Heart right ventricle (tissue), 16 donors: ENCODE data around the gene ALDH1L1. TPM values are rescaled to one million over a fixed set of nuclear protein-coding genes. Genes with fewer than 3 reads are reported as not detected.
A peak's percentile ranks its signal among the peaks of the same experiment; 100 is the strongest.

Source experiments
- ATAC-seq, 8 donors: fragments of 200-7000 bp; cut with Tn5 transposase; one replicate each; pipeline ENCODE4 v1.9.1; 2020; ENCODE audit warnings: mild to moderate bottlenecking in 8 of 8, moderate library complexity in 8 of 8, moderate number of reproducible peaks in 1 of 8
- DNase-seq, 2 donors: peaks; one replicate each; pipeline ENCODE4 v3.0.0-alpha.2; 2020
- H3K27ac ChIP-seq, 10 donors: fragments of 200-600 bp; sonication (generic) in 2 of 10; one replicate each; pipeline versions ENCODE4 v1.5.0 to v1.8.0; 2020 to 2022; ENCODE audit warnings: mild to moderate bottlenecking in 3 of 10
- H3K27me3 ChIP-seq, 7 donors: fragments of 200-600 bp; one replicate each; pipeline ENCODE4 v1.8.0; 2021 to 2022; ENCODE audit warnings: mild to moderate bottlenecking in 2 of 7
- H3K36me3 ChIP-seq, 9 donors: fragments of 200-600 bp; sonication (generic) in 1 of 9; one replicate each; pipeline versions ENCODE4 v1.5.0 to v1.8.0; 2020 to 2022; ENCODE audit warnings: mild to moderate bottlenecking in 2 of 9
- H3K4me1 ChIP-seq, 9 donors: fragments of 200-600 bp; sonication (generic) in 1 of 9; one replicate each; pipeline versions ENCODE4 v1.5.0 to v1.8.0; 2020 to 2022; ENCODE audit warnings: mild to moderate bottlenecking in 4 of 9
- H3K4me3 ChIP-seq, 10 donors: fragments of 200-600 bp; sonication (generic) in 2 of 10; one replicate each; pipeline versions ENCODE4 v1.5.0 to v1.8.0; 2020 to 2022; ENCODE audit warnings: mild to moderate bottlenecking in 7 of 10, moderate library complexity in 2 of 10
- H3K9me3 ChIP-seq, 11 donors: fragments of 200-600 bp in 10 of 11; sonication (generic) in 2 of 11; one replicate each; pipeline versions ENCODE4 v1.5.0 to v1.8.0; 2013 to 2022; ENCODE audit warnings: mild to moderate bottlenecking in 2 of 11, control low read depth in 1 of 11, moderate library complexity in 1 of 11
- WGBS, 2 donors: extraction: QIAGEN DNeasy Blood & Tissue Kit; methylation state at CpG; one replicate each; pipeline ENCODE4 v1.1.7; 2013; ENCODE audit warnings: inconsistent platforms in 1 of 2; 5-methylcytosine and 5-hydroxymethylcytosine counted together
- intact Hi-C, 10 donors: fragments of 100-400 bp; cut with DNase I; formaldehyde crosslinking; loops; one replicate each; pipeline versions ENCODE4 v1.11.1 to v1.14.2; 2022
- polyA plus RNA-seq, 2 donors: library from polyadenylated mRNA; stranded (reverse); fragments of 200-250 nt; gene quantifications; one replicate each; pipeline ENCODE4 v1.2.3, GENCODE V29; 2013
- total RNA-seq, 10 donors: library from RNA; stranded (reverse); fragmentation: NEBNext Ultra II Directional in 3 of 10; extraction: Animal tissue kit (Norgen Biotek cat#: 25700) in 3 of 10; gene quantifications; one replicate each; pipeline versions ENCODE4 v1.2.1 to v1.2.4, GENCODE V29; 2021 to 2023
- TF ChIP-seq, protein P1 (sequence below), 9 donors: fragments of 200-600 bp; sonication (generic) in 2 of 9; IDR thresholded peaks; one replicate each; pipeline versions ENCODE4 v1.5.0 to v1.8.0; 2021 to 2022; ENCODE audit warnings: antibody characterized with exemption in 9 of 9, mild to moderate bottlenecking in 5 of 9, moderate library complexity in 1 of 9
- donor health status: Arrhythmogenic right ventricular cardiomyopathy.
- donor health status: ischemic (EF 13 %, LVEDD 7.1; RV severe dilation, severe dysfunction).
- donor health status: healthy with polysubstance abuse.
- donor health status: DM: no; HTN: yes; CAD: no.
- donor health status: DM: no; HTN: no; CAD: no.
- donor health status: ischemic (EF 25% LVEDD 6.9; RV normal size, moderate dysfunction).
- donor health status: ischemic (EF 25% LVEDD 5.7; RV mildly dilated, moderate dysfunction).
- donor health status: healthy.
- donor health status: DM: yes; HTN: yes; CAD: no.
- donor health status: Ischemic cardiomyopathy.
- donor health status: ischemic (EF 35%, LVEDD 5.7; RV mildly dilated, moderate dysfunction).
- donor health status: nonischemic (EF 11% LVEDD 7.7; RV severe dilation, severe dysfunction).
- donor health status: DM: yes; HTN: yes; CAD: no.
- donor health status: PGD.
- donor health status: ischemic (EF 29% LVEDD 5.4; RV normal size, mild dysfunction).
- donor health status: nonischemic (EF 23%, LVEDD 6.1; RV moderate dilation, normal function).

Gene ALDH1L1
- total and polyA plus RNA-seq, 12 donors: 14.9 to 45.9 (median 31.7) TPM

DNA sequence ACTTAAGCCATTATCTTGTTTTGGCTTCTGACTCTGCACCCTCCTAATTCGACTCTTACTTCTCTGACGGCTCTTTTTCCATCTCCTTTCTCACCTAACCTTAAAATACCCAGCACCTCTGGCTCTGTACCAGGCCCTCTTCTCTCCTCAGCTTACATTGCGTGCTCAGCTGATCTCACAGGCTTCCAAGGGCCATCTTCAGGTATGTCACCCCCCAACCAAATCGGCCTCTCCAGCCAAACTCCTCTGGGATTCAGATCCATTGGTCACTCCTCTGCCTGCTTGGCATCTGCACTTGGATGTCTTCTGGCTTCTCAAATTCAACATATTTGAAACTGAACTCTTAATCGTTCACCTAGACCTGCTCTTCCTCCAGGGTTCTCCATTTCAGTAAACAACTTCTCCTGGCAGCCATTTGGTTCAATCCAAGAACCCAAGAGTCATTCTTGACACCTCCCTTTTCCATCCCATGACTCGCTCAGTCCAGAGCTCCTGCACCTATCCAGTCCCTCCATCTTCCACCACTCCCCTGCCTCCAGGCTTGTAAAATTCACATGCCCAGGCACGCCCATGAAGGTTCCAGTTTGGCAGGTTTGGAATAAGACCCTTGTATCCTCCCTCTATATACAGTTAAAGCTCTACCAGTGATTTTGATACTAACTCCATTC lies 61.2 kb downstream of the ALDH1L1 start:
- intact Hi-C loops: no loop called here
- WGBS, 2 donors: 86 to 87% methylated on average over 7 of the region's 7 CpGs
- Histone ChIP-seq H3K36me3 (peaks cover 0 to 8% (median 0%) of the 10 kb centered on the region in 9 donors), H3K4me3 (no peak overlapping the region), H3K27me3 (no peaks in the 10 kb centered on the region), H3K27ac (no peak overlapping the region), H3K4me1 (no peaks in the 10 kb centered on the region), H3K9me3 (no peaks in the 10 kb centered on the region)
- ATAC-seq: no peak
- TF ChIP-seq, protein P1, sequence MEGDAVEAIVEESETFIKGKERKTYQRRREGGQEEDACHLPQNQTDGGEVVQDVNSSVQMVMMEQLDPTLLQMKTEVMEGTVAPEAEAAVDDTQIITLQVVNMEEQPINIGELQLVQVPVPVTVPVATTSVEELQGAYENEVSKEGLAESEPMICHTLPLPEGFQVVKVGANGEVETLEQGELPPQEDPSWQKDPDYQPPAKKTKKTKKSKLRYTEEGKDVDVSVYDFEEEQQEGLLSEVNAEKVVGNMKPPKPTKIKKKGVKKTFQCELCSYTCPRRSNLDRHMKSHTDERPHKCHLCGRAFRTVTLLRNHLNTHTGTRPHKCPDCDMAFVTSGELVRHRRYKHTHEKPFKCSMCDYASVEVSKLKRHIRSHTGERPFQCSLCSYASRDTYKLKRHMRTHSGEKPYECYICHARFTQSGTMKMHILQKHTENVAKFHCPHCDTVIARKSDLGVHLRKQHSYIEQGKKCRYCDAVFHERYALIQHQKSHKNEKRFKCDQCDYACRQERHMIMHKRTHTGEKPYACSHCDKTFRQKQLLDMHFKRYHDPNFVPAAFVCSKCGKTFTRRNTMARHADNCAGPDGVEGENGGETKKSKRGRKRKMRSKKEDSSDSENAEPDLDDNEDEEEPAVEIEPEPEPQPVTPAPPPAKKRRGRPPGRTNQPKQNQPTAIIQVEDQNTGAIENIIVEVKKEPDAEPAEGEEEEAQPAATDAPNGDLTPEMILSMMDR (IDR thresholded peaks at IDR 0.05): no peak
- no peak for DNase-seq

DNA sequence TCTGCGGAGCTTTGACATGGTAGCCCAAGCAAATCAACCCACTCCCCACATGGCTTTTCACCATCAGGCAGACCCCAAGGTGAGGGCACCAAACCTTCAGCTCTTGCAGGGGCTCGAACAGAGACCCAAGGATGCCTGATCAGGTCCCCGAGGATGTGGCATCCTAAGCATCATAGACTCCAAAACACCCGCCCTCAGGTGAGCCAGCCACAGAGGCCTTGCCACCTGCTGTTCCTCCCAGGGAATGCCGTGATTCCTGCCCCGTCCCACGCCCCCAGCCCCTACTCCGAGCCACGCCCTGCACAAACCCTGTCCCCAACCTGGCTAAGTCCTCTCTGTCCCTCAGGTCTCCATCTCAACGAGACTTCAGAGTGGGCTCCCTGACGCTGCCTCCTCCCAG lies 61.8 kb downstream of the ALDH1L1 start:
- DNase-seq: no peak
- H3K4me1 ChIP-seq: no peaks in the 10 kb centered on the region
- WGBS, 2 donors: 89 to 90% methylated on average over 11 of the region's 11 CpGs
- H3K27ac ChIP-seq: no peak overlapping the region
- ATAC-seq: peak in 1 of 8 donors; percentile 18
- intact Hi-C loops: no loop called here
- H3K9me3 ChIP-seq: no peaks in the 10 kb centered on the region
- H3K36me3 ChIP-seq: peaks cover 0 to 8% (median 0%) of the 10 kb centered on the region in 9 donors
- TF ChIP-seq, protein P1 (IDR thresholded peaks at IDR 0.05): no peak
- H3K27me3 ChIP-seq: no peaks in the 10 kb centered on the region
- H3K4me3 ChIP-seq: no peak overlapping the region

DNA sequence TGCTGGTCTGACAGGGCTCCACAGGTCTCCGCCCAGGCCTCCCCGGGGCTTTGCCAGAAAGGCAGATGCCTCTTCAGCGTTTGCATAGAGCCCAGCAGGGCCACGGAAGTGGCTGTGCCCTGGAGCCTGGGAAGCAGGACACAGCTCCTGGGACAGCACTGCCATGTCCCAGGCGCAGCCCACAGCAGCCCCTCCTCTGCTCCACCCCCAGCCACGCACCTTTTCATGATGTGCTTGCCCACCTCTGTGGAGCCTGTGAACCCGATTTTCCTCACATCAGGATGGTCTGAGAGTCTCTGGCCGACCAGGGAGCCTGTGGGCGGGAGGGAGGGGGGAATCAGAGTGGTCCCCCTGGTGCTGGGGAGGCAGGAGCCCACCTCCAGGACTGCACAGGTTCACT lies 62.6 kb downstream of the ALDH1L1 start:
- intact Hi-C loops: no loop called here
- Histone ChIP-seq H3K4me1 (no peaks in the 10 kb centered on the region), H3K36me3 (peaks cover 0 to 8% (median 0%) of the 10 kb centered on the region in 9 donors), H3K27me3 (no peaks in the 10 kb centered on the region), H3K4me3 (no peak overlapping the region), H3K27ac (no peak overlapping the region), H3K9me3 (no peaks in the 10 kb centered on the region)
- 78% methylated on average over 9 of the region's 9 CpGs for WGBS, 2 donors
- TF ChIP-seq, protein P1 (IDR thresholded peaks at IDR 0.05): no peak
- ATAC-seq (no peak), DNase-seq (no peak)

DNA sequence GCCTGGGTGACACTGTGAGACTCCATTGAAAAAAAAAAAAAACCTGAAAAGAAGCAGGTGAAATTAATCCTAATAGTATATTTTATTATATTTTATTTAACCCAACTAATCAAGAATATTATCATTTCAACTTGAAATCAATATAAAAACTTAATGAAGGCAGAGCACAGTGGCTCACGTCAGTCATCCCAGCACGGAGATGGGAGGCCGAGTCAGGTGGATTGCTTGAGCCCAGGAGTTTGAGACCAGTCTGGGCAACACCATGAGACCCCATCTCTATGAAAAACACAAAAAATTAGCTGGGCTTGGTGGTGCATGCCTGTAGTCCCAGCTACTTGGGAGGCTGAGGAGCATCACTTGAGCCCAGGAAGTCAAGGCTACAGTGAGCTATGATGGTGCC lies 63.2 kb downstream of the ALDH1L1 start:
- Histone ChIP-seq H3K36me3 (peaks cover 0 to 8% (median 0%) of the 10 kb centered on the region in 9 donors), H3K4me1 (no peaks in the 10 kb centered on the region), H3K27ac (no peak overlapping the region), H3K27me3 (no peaks in the 10 kb centered on the region), H3K4me3 (no peak overlapping the region), H3K9me3 (no peaks in the 10 kb centered on the region)
- ATAC-seq (no peak), DNase-seq (no peak)
- 96 to 98% methylated on average over 3 of the region's 3 CpGs for WGBS, 2 donors
- TF ChIP-seq, protein P1 (IDR thresholded peaks at IDR 0.05): no peak
- intact Hi-C loops: no loop called here
